GM18870 (cell line): ENCODE results near the gene SPRR4.
"Not testable (repeated sequence)": the region's sequence is repeated elsewhere in the genome, so short reads cannot be mapped to it uniquely, and the experiment has no call there.

ENCODE experiments used
- ATAC-seq: cut with Tn5 transposase; IDR thresholded peaks from one replicate; pipeline ENCODE4 v1.9.1; 2021; ENCODE audit warnings: moderate library complexity; ENCODE audit not compliant: unreplicated experiment

SPRR4 gene

GRCh38 chr1:153021829-153022228, 51.4 kb downstream of the SPRR4 start:
- ATAC-seq, result not testable (repeated sequence)
